GM20431 (cell line): Measurements from ENCODE around the gene GGT6.
"Not testable (repeated sequence)": the region's sequence is repeated elsewhere in the genome, so short reads cannot be mapped to it uniquely, and the experiment has no call there.

ENCODE experiments used
- in situ Hi-C: fragments of 300-500 bp; cut with MseI, MboI; formaldehyde crosslinking; loops from one replicate; pipeline ENCODE4 v1.15.0; 2020; ENCODE audit warnings: low sequenced_read_pairs; ENCODE audit not compliant: unreplicated experiment

GGT6 gene

GRCh38 chr17:4560421-4560820, at the start of gene GGT6:
Gene GGT6, minus strand, starts transcription at chr17:4560577. Its CDS starts 56 bp downstream, at chr17:4560521.
- in situ Hi-C loops = no loop called here

GRCh38 chr17:4610162-4610561, 49.8 kb upstream of the GGT6 start:
- in situ Hi-C loops = no loop called here

- in situ Hi-C loops = no loop called here
Measured at GRCh38 chr17:4609761-4610160, 49.4 kb upstream of the GGT6 start.

GRCh38 chr17:4607773-4608187, 47.4 kb upstream of the GGT6 start:
- in situ Hi-C loops = no loop called here

- in situ Hi-C loops = no loop called here
Measured at GRCh38 chr17:4607261-4607741, 46.9 kb upstream of the GGT6 start.

GRCh38 chr17:4605826-4606225, 45.4 kb upstream of the GGT6 start:
- in situ Hi-C loops = no loop called here

GRCh38 chr17:4604736-4605135, 44.4 kb upstream of the GGT6 start:
- in situ Hi-C loops = not testable (repeated sequence)

- in situ Hi-C loops = no loop called here
Measured at GRCh38 chr17:4604111-4604644, 43.8 kb upstream of the GGT6 start.

GRCh38 chr17:4602041-4602440, 41.7 kb upstream of the GGT6 start:
- in situ Hi-C loops = no loop called here

- in situ Hi-C loops = no loop called here
Measured at GRCh38 chr17:4601326-4601725, 40.9 kb upstream of the GGT6 start.

- in situ Hi-C loops = no loop called here
Measured at GRCh38 chr17:4600563-4600962, 40.2 kb upstream of the GGT6 start.

GRCh38 chr17:4599505-4600281, 39.3 kb upstream of the GGT6 start:
- in situ Hi-C loops = no loop called here

- in situ Hi-C loops = no loop called here
Measured at GRCh38 chr17:4598776-4599504, 38.6 kb upstream of the GGT6 start.

- in situ Hi-C loops = no loop called here
Measured at GRCh38 chr17:4597975-4598374, 37.6 kb upstream of the GGT6 start.

GRCh38 chr17:4596636-4597380, 36.4 kb upstream of the GGT6 start:
- in situ Hi-C loops = no loop called here

GRCh38 chr17:4595685-4596342, 35.4 kb upstream of the GGT6 start:
- in situ Hi-C loops = not testable (repeated sequence)

- in situ Hi-C loops = no loop called here
Measured at GRCh38 chr17:4594931-4595684, 34.7 kb upstream of the GGT6 start.

GRCh38 chr17:4594406-4594805, 34.0 kb upstream of the GGT6 start:
- in situ Hi-C loops = no loop called here

- in situ Hi-C loops = no loop called here
Measured at GRCh38 chr17:4593021-4593421, 32.6 kb upstream of the GGT6 start.
